ENCODE results near the gene SPACDR. TPM values are rescaled to one million over a fixed set of nuclear protein-coding genes. Genes with fewer than 3 reads are reported as not detected.
"Not testable (repeated sequence)": the region's sequence is repeated elsewhere in the genome, so short reads cannot be mapped to it uniquely, and the experiment has no call there.

SPACDR gene
- polyA plus RNA-seq, 1 experiment: 0.76 TPM

DNA sequence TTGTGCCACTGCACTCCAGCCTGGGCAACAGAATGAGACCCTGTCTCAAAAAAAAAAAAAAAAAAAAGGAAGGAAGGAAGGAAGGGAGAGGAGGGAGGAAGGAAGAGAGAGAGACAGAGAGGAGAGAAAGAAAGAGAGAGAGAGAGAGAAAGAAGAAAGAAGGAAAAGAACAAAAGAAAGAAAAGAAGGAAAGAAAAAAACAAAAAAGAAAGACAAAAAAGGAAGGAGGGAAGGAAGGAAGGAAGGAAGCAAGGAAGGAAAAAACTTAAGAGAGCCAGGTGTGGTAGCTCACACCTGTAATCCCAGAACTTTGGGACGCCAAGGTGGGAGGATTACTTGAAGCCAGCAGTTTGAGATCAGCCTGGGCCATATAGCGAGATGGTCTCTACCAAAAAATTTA lies 731 bp upstream of the SPACDR start:
- ChIA-PET CTCF (interaction anchor here (0.7 to 4.7 kb wide), 11 partner anchors 10 to 387 kb away, joined by 3 to 39 read pairs (median 5); partner anchors contain the start of genes NYAP1 and SLC12A9), POLR2A (interaction anchor here (1.2 kb wide), 1 partner anchor 120 kb away, joined by 3 read pairs; no protein-coding TSS in a partner anchor)
- TF ChIP-seq, protein P1, sequence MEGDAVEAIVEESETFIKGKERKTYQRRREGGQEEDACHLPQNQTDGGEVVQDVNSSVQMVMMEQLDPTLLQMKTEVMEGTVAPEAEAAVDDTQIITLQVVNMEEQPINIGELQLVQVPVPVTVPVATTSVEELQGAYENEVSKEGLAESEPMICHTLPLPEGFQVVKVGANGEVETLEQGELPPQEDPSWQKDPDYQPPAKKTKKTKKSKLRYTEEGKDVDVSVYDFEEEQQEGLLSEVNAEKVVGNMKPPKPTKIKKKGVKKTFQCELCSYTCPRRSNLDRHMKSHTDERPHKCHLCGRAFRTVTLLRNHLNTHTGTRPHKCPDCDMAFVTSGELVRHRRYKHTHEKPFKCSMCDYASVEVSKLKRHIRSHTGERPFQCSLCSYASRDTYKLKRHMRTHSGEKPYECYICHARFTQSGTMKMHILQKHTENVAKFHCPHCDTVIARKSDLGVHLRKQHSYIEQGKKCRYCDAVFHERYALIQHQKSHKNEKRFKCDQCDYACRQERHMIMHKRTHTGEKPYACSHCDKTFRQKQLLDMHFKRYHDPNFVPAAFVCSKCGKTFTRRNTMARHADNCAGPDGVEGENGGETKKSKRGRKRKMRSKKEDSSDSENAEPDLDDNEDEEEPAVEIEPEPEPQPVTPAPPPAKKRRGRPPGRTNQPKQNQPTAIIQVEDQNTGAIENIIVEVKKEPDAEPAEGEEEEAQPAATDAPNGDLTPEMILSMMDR (IDR thresholded peaks at IDR 0.05; ENCODE audit: low read depth, low read length): no peak
- Histone ChIP-seq H3K9me3 (ENCODE audit: control insufficient read depth, insufficient read depth, low read length) (no peaks in the 10 kb centered on the region), H3K27ac (ENCODE audit: low read depth, low read length) (no peak overlapping the region), H3K4me3 (ENCODE audit: low read depth, low read length) (no peak overlapping the region), H3K27me3 (ENCODE audit: control insufficient read depth, insufficient read depth, low read length) (no peaks in the 10 kb centered on the region)
- DNase-seq (ENCODE audit: low read depth, low spot score): no peak

DNA sequence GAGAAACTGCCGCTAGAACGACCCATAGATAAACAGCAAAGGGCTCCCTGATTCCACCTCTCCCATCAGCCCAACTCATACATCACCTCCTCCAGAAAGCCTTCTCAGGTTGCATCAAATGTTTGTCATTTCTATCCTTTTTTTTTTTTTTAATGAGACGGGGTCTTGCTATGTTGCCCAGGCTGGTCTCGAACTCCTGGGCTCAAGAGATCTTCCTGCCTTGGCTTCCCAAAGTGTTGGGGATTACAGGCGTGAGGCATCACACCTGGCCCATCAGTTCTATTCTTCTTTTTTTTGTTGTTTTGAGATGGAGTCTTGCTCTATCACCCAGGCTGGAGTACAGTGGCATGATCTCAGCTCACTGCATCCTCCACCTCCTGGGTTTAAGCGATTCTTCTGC lies 7.0 kb downstream of the SPACDR start:
- Histone ChIP-seq H3K9me3 (ENCODE audit: control insufficient read depth, insufficient read depth, low read length) (no peaks in the 10 kb centered on the region), H3K27ac (ENCODE audit: low read depth, low read length) (no peak overlapping the region), H3K4me3 (ENCODE audit: low read depth, low read length) (no peak overlapping the region), H3K27me3 (ENCODE audit: control insufficient read depth, insufficient read depth, low read length) (no peaks in the 10 kb centered on the region)
- CTCF ChIA-PET: interaction anchor here (1.5 kb wide), 1 partner anchor 102 kb away, joined by 3 read pairs; no protein-coding TSS in a partner anchor
- POLR2A ChIA-PET: no interaction called here
- DNase-seq (ENCODE audit: low read depth, low spot score): no peak
- TF ChIP-seq, protein P1 (IDR thresholded peaks at IDR 0.05; ENCODE audit: low read depth, low read length): no peak

DNA sequence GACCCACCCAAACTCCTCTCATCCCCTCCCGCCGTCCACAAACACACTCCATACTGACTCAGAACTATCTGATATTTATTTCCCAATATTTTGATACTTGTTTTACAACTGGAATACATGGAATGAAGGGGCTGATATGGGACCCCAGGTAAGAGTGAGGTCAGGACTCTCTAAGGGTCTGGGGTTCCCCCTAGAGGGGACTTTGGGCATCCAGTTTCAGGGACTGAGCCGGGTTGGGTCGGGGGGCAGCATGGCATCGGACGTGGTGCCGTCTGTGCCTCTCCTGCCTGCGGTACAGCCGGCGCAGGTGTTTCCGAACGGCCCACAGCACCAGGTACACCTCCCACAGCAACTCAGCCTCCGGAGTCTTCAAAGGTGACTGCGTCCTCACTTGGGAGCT lies 7.5 kb downstream of the SPACDR start:
- Histone ChIP-seq H3K9me3 (ENCODE audit: control insufficient read depth, insufficient read depth, low read length) (no peaks in the 10 kb centered on the region), H3K27ac (ENCODE audit: low read depth, low read length) (no peak overlapping the region), H3K4me3 (ENCODE audit: low read depth, low read length) (no peak overlapping the region), H3K27me3 (ENCODE audit: control insufficient read depth, insufficient read depth, low read length) (no peaks in the 10 kb centered on the region)
- TF ChIP-seq, protein P1 (IDR thresholded peaks at IDR 0.05; ENCODE audit: low read depth, low read length): no peak
- ChIA-PET POLR2A (no interaction called here), CTCF (interaction anchor here (1.5 kb wide), 1 partner anchor 103 kb away, joined by 3 read pairs; no protein-coding TSS in a partner anchor)
- no peak for DNase-seq (ENCODE audit: low read depth, low spot score)

DNA sequence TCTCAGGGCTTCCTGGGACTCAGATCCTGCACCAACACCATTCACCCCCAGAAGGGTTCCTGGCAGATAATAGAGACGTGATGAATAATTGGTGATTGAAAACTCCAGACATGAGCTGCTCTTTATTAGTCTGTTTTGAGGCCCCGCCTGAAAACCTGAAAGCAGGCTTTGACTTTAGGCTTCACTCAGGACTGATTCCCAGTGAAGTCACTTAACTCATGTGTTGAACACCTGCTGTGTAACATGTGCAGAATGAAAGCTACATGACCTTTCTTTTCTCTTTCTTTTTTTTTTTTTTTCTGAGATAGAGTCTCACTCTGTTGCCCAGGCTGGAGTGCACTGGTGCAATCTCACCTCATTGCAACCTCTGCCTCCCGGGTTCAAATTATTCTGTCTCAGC lies 8.9 kb downstream of the SPACDR start:
- no peak for DNase-seq (ENCODE audit: low read depth, low spot score)
- no peaks in the 10 kb centered on the region for H3K27me3 ChIP-seq (ENCODE audit: control insufficient read depth, insufficient read depth, low read length)
- ChIA-PET CTCF (interaction anchor here (0.6 to 2.3 kb wide), 5 partner anchors 10 to 109 kb away, joined by 3 to 12 read pairs (median 4); partner anchors contain the start of gene SPACDR), POLR2A (interaction anchor here (0.6 to 1.0 kb wide), 2 partner anchors 11 to 15 kb away, joined by 3 read pairs; no protein-coding TSS in a partner anchor)
- no peak overlapping the region for H3K27ac ChIP-seq (ENCODE audit: low read depth, low read length)
- H3K4me3 ChIP-seq (ENCODE audit: low read depth, low read length): no peak overlapping the region
- H3K9me3 ChIP-seq (ENCODE audit: control insufficient read depth, insufficient read depth, low read length): no peaks in the 10 kb centered on the region
- TF ChIP-seq, protein P1 (IDR thresholded peaks at IDR 0.05; ENCODE audit: low read depth, low read length): no peak

DNA sequence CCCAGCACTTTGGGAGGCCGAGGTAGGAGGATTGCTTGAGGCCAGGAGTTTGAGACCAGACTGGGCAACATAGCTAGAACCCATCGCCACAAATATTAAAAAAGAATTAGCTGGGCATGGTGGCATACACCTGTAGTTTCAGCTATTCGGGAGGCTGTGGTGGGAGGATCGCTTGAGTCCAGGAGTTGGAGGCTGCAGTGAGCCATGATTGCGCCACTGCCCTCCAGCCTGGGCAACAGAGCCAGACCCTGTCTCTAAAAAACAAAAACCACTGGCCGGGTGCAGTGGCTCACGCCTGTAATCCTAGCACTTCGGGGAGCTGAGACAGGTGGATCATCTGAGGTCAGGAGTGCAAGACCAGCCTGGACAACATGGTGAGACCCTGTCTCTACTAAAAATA lies 10.2 kb downstream of the SPACDR start:
- H3K4me3 ChIP-seq (ENCODE audit: low read depth, low read length); H3K9me3 ChIP-seq (ENCODE audit: control insufficient read depth, insufficient read depth, low read length); DNase-seq (ENCODE audit: low read depth, low spot score); H3K27ac ChIP-seq (ENCODE audit: low read depth, low read length); POLR2A ChIA-PET; H3K27me3 ChIP-seq (ENCODE audit: control insufficient read depth, insufficient read depth, low read length): not testable (repeated sequence)
- CTCF ChIA-PET: interaction anchor here (0.9 to 2.3 kb wide), 4 partner anchors 11 to 105 kb away, joined by 3 to 12 read pairs (median 5); partner anchors contain the start of gene SPACDR
